SJCRH30 (cell line): ENCODE measurements around the gene FGGY. TPM values are rescaled to one million over a fixed set of nuclear protein-coding genes. Genes with fewer than 3 reads are reported as not detected.

ENCODE experiments used
- DNase-seq, 2 experiments: peaks; one replicate each; pipeline ENCODE4 v3.0.0-alpha.2; 2015 to 2020
- H3K27ac ChIP-seq: fragments of 250-450 bp; sonication (Bioruptor Pico); 2 replicates; pipeline ENCODE4 v1.5.1; 2020; ENCODE audit warnings: mild to moderate bottlenecking, moderate library complexity
- H3K27me3 ChIP-seq: fragments of 250-450 bp; sonication (Bioruptor Pico); 2 replicates; pipeline ENCODE4 v1.5.1; 2020; ENCODE audit warnings: mild to moderate bottlenecking, moderate library complexity
- H3K36me3 ChIP-seq: fragments of 250-450 bp; sonication (Bioruptor Pico); 2 replicates; pipeline ENCODE4 v1.5.1; 2020; ENCODE audit warnings: mild to moderate bottlenecking, moderate library complexity
- H3K4me1 ChIP-seq: fragments of 250-450 bp; sonication (Bioruptor Pico); 2 replicates; pipeline ENCODE4 v1.5.1; 2020; ENCODE audit warnings: mild to moderate bottlenecking, moderate library complexity
- H3K4me3 ChIP-seq: fragments of 250-450 bp; sonication (Bioruptor Pico); 2 replicates; pipeline ENCODE4 v1.5.1; 2020; ENCODE audit warnings: mild to moderate bottlenecking, moderate library complexity
- H3K9me3 ChIP-seq: fragments of 250-450 bp; sonication (Bioruptor Pico); replicated peaks from 2 replicates; pipeline ENCODE4 v1.5.1; 2020; ENCODE audit warnings: mild to moderate bottlenecking, moderate library complexity
- total RNA-seq: library from RNA; depleted of rRNA; stranded (reverse); fragments of >200 nt; shearing (Covaris generic); gene quantifications from 2 replicates; pipeline ENCODE4 v1.2.3, GENCODE V29; 2014

Gene FGGY
- total RNA-seq, 1 experiment from 2014 or later: 31.8 TPM

GRCh38 chr1:59684698-59685097 lies 387.8 kb downstream of the FGGY start:
- no peaks in the 10 kb centered on the region for H3K9me3 ChIP-seq
- H3K4me1 ChIP-seq: peaks cover 60% of the 10 kb centered on the region
- no peaks in the 10 kb centered on the region for H3K27me3 ChIP-seq
- no peaks in the 10 kb centered on the region for H3K36me3 ChIP-seq
- H3K4me3 ChIP-seq: no peak overlapping the region
- no peak overlapping the region for H3K27ac ChIP-seq
- DNase-seq: no peak

GRCh38 chr1:59685101-59685500 lies 388.2 kb downstream of the FGGY start:
- no peaks in the 10 kb centered on the region for H3K27me3 ChIP-seq
- H3K36me3 ChIP-seq: no peaks in the 10 kb centered on the region
- DNase-seq: no peak
- no peak overlapping the region for H3K4me3 ChIP-seq
- no peaks in the 10 kb centered on the region for H3K9me3 ChIP-seq
- peaks cover 56% of the 10 kb centered on the region for H3K4me1 ChIP-seq
- peak overlapping the region; percentile 72 for H3K27ac ChIP-seq

GRCh38 chr1:59685666-59686065 lies 388.8 kb downstream of the FGGY start:
- peak; percentile 38 to 73 for DNase-seq
- Histone ChIP-seq H3K4me1 (peaks cover 54% of the 10 kb centered on the region), H3K27me3 (no peaks in the 10 kb centered on the region), H3K36me3 (no peaks in the 10 kb centered on the region), H3K9me3 (no peaks in the 10 kb centered on the region), H3K27ac (peak overlapping the region; percentile 72), H3K4me3 (no peak overlapping the region)

DNA sequence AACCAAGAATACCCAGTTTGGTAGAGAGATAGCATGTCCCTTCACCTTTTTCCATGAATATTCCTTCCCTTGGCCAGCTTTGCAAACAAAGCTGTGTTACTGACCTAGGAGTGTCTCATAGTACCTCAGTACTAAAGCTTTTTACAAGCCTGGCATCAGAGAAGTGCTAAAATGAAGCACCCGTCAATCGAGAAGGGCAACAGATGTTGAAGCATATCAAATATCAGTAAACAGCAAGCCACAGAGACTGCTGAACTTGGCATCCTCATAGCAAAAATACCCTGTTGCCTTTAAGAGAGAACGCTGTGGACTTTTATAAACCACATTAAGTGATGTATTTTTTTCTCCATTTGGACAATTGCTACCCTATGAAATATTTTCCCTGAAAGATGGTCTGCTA lies 389.3 kb downstream of the FGGY start:
- no peaks in the 10 kb centered on the region for H3K27me3 ChIP-seq
- no peaks in the 10 kb centered on the region for H3K36me3 ChIP-seq
- peak overlapping the region; percentile 72 for H3K27ac ChIP-seq
- peak; percentile 61 to 85 for DNase-seq
- H3K4me3 ChIP-seq: no peak overlapping the region
- peaks cover 51% of the 10 kb centered on the region for H3K4me1 ChIP-seq
- no peaks in the 10 kb centered on the region for H3K9me3 ChIP-seq

- H3K9me3 ChIP-seq: no peaks in the 10 kb centered on the region
Observed at GRCh38 chr1:59686574-59686973, 389.7 kb downstream of the FGGY start.

GRCh38 chr1:59687081-59687480 lies 390.2 kb downstream of the FGGY start:
- H3K27ac ChIP-seq: peak overlapping the region; percentile 72
- no peaks in the 10 kb centered on the region for H3K9me3 ChIP-seq
- peak; percentile 57 to 83 for DNase-seq
- H3K4me3 ChIP-seq: no peak overlapping the region
- no peaks in the 10 kb centered on the region for H3K36me3 ChIP-seq
- no peaks in the 10 kb centered on the region for H3K27me3 ChIP-seq
- H3K4me1 ChIP-seq: peaks cover 47% of the 10 kb centered on the region

More at GRCh38 chr1:59686574-59686973, 389.7 kb downstream of the FGGY start:
- H3K4me1 ChIP-seq: peaks cover 49% of the 10 kb centered on the region
- no peak overlapping the region for H3K4me3 ChIP-seq
- no peaks in the 10 kb centered on the region for H3K36me3 ChIP-seq
- H3K27me3 ChIP-seq: no peaks in the 10 kb centered on the region
- no peak for DNase-seq
- peak overlapping the region; percentile 72 for H3K27ac ChIP-seq

DNA sequence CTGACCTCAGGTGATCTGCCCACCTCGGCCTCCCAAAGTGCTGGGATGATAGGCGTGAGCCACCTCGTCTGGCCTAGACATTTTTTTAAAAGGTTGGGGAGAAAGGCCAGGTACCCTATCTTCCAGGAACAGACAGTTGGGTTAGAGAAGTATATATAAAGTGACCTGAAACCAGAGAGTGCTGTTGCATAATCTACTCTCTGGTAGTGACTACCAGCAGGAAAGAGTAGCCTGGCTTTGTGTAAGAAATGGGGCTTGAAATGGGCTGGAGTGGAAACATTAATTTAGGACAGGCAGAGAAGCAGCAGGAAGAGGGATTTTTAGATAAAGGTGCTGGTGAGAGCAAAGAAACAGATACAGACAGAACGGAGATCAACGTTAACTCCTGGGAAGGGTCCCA lies 392.1 kb downstream of the FGGY start:
- H3K4me3 ChIP-seq: no peak overlapping the region
- DNase-seq: no peak
- H3K27ac ChIP-seq: no peak overlapping the region
- H3K36me3 ChIP-seq: no peaks in the 10 kb centered on the region
- H3K4me1 ChIP-seq: peaks cover 37% of the 10 kb centered on the region
- no peaks in the 10 kb centered on the region; the same call in 1 of the 2 replicates for H3K9me3 ChIP-seq
- H3K27me3 ChIP-seq: no peaks in the 10 kb centered on the region

GRCh38 chr1:59689730-59690129 lies 392.8 kb downstream of the FGGY start:
- Histone ChIP-seq H3K9me3 (no peaks in the 10 kb centered on the region; the same call in 1 of the 2 replicates), H3K4me3 (no peak overlapping the region), H3K27me3 (no peaks in the 10 kb centered on the region), H3K36me3 (no peaks in the 10 kb centered on the region), H3K27ac (no peak overlapping the region), H3K4me1 (peaks cover 37% of the 10 kb centered on the region)
- no peak for DNase-seq

- no peak for DNase-seq
- no peaks in the 10 kb centered on the region for H3K36me3 ChIP-seq
- no peak overlapping the region for H3K27ac ChIP-seq
- peaks cover 31% of the 10 kb centered on the region for H3K4me1 ChIP-seq
- H3K4me3 ChIP-seq: no peak overlapping the region
- H3K27me3 ChIP-seq: no peaks in the 10 kb centered on the region
- no peaks in the 10 kb centered on the region; the same call in 1 of the 2 replicates for H3K9me3 ChIP-seq
Observed at GRCh38 chr1:59690171-59690930, 393.5 kb downstream of the FGGY start.

DNA sequence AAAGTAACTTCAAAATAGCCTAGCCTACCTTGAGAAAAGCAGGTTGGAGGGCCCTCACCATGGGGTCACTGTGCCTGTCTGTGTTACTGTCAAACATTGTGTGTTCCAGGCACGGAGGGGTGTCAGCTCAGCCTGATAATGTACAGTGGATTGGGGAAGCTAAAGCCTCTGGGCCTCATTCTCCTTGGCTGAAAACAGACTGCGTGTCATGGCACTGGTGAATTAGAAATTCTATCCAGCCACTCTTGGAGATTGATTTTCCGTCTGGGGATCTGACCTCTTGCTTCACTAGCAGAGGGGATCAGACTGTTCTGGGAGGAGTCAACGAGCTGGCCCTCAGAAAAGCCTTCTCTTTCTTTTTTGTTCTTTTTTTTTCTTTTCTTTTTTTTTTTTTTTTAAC lies 394.4 kb downstream of the FGGY start:
- no peak overlapping the region for H3K27ac ChIP-seq
- H3K27me3 ChIP-seq: no peaks in the 10 kb centered on the region
- H3K9me3 ChIP-seq: no peaks in the 10 kb centered on the region; the same call in 1 of the 2 replicates
- H3K4me3 ChIP-seq: no peak overlapping the region
- peaks cover 22% of the 10 kb centered on the region for H3K4me1 ChIP-seq
- no peaks in the 10 kb centered on the region for H3K36me3 ChIP-seq
- DNase-seq: peak in 1 of 2 experiments; percentile 59

DNA sequence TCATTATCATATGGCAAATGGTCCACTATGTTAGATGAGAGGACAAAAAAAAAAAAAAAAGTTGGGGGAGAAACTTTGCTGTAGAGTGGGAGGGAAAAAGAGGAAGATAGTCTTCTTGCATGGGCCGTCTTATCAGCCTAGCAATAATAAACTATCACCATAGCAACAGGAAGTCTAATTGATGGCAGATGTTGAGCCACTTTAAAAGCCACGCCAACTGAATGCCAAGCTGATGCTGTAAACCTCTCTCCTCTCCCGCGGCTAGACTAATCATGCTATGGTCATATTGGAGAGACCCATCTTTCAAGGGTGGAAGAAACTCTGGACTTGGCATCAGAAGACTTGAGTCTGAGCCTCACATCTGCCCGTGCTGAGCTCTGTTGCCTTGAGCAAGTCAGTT lies 395.7 kb downstream of the FGGY start:
- DNase-seq: no peak
- no peak overlapping the region for H3K27ac ChIP-seq

DNA sequence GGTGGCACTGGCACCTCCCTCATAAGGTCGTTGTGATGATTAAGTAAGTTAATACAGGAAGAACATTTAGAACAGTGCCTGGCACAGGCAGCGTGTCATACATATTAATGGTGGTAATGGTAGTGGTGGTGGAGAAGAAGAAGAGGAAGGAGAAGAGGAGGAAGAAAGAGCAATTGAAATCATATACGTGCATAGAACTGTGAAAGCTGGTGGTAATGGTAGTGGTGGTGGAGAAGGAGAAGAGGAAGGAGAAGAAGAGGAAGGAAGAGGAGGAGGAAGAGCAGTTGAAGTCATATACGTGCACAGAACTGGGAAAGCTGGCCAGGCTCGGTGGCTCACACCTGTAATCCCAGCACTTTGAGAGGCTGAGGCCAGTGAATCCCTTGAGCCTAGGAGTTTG lies 396.5 kb downstream of the FGGY start:
- Histone ChIP-seq H3K27me3 (no peaks in the 10 kb centered on the region), H3K4me3 (no peak overlapping the region), H3K9me3 (no peaks in the 10 kb centered on the region; the same call in 1 of the 2 replicates), H3K4me1 (peaks cover 26% of the 10 kb centered on the region), H3K36me3 (no peaks in the 10 kb centered on the region), H3K27ac (no peak overlapping the region)
- DNase-seq: no peak

More for the DNA sequence above, 395.7 kb downstream of the FGGY start:
- Histone ChIP-seq H3K27me3 (no peaks in the 10 kb centered on the region), H3K9me3 (no peaks in the 10 kb centered on the region; the same call in 1 of the 2 replicates), H3K4me3 (no peak overlapping the region), H3K4me1 (peaks cover 18% of the 10 kb centered on the region), H3K36me3 (no peaks in the 10 kb centered on the region)

DNA sequence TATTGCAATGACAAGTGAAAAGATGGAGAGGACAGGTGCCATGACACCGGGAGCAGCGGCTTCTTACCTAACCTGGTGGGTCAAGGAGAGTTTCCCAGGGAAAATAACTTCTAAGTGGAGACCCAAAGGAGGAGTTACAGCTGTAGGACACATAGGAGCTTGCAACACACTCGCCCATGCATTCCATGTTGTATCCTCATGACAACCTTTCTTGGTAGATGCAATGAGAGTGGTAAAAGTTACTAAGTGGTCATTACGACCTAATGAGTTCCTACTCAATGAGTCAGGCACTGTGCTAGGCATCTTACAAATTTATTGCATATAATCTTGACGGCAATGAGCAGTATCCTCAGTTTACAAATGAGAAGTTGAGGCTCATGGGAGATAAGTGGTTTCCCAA lies 398.4 kb downstream of the FGGY start:
- Histone ChIP-seq H3K27me3 (no peaks in the 10 kb centered on the region), H3K4me3 (no peak overlapping the region), H3K27ac (no peak overlapping the region), H3K4me1 (peaks cover 41% of the 10 kb centered on the region), H3K9me3 (no peaks in the 10 kb centered on the region; the same call in 1 of the 2 replicates), H3K36me3 (no peaks in the 10 kb centered on the region)
- no peak for DNase-seq

DNA sequence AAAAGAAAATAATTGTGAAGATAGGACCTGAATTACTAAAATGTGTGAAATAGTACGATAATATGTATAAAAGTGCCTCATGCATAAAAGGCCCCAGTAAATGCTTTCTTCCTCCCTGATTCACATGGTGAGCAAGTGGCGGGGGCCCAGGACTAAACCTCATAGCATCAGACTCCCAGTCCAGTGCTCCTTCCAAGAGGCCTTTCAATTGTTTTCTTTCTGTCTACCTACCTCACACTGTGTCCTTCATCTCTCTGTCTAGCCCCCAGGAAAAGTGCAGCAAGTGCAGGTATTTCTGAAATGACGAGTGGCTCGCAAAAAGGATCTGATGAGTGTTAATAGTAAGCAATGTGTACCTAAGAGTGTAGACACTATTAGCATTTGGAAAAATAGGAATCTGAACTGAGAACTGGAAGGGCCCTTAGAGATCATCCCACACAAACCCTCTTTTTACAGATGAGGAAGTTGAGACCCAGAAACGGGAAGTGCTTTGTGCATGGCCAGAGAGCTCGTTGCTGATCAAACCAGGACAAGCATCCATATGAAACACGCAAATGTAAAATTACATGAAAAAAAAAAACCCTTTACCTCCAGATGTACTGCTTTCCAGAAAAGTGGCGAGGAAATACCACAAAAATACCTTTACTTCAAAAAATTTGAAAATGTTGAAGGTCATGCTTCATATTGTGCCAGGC lies 399.7 kb downstream of the FGGY start:
- H3K4me3 ChIP-seq: no peak overlapping the region
- no peak for DNase-seq
- H3K27me3 ChIP-seq: no peaks in the 10 kb centered on the region
- H3K36me3 ChIP-seq: no peaks in the 10 kb centered on the region
- peaks cover 38% of the 10 kb centered on the region for H3K4me1 ChIP-seq
- no peak overlapping the region for H3K27ac ChIP-seq
- no peaks in the 10 kb centered on the region; the same call in 1 of the 2 replicates for H3K9me3 ChIP-seq

DNA sequence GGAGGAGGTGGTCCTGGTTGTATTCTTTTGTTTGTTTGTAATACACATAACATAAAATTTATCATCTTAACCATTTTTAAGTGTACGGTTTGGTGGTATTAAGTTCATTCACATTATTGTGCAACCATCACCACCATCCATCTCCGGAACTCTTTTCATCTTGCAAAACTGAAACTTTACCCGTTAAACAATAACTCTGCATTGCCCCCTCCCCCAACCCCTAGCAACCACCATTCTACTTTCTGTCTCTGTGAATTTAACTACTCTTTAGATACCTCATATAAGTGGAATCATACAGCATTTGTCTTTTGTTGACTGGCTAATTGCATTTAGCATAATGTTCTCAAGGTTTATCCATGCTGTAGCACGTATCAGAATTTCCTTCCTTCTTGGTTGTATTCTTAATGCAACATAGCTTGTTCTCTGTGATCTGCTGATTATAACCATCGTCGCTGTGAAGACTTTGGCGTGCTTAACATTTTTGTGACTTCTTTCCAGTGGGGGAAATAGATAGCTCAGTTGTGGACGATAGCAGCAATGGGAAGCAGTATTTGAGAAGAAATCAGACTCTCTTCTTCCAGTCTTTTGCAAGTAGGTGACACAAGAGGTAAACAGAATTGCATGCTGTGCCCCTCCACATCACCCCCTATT lies 400.4 kb downstream of the FGGY start:
- peak overlapping the region; percentile 87 for H3K27ac ChIP-seq
- peaks cover 34% of the 10 kb centered on the region for H3K4me1 ChIP-seq
- H3K27me3 ChIP-seq: no peaks in the 10 kb centered on the region
- H3K36me3 ChIP-seq: no peaks in the 10 kb centered on the region
- no peak overlapping the region for H3K4me3 ChIP-seq
- no peak for DNase-seq
- H3K9me3 ChIP-seq: no peaks in the 10 kb centered on the region; the same call in 1 of the 2 replicates
